Activated CD8-positive, alpha-beta memory T cell treated with anti-CD3 and anti-CD28 coated beads for 4 hours (primary cell): ENCODE measurements around the gene NCAPD2.

Experiments used
- DNase-seq, 2 donors: peaks; one replicate each; pipeline ENCODE4 v3.0.0-alpha.2; 2020; ENCODE audit warnings: low read depth in 2 of 2

The NCAPD2 gene

DNA sequence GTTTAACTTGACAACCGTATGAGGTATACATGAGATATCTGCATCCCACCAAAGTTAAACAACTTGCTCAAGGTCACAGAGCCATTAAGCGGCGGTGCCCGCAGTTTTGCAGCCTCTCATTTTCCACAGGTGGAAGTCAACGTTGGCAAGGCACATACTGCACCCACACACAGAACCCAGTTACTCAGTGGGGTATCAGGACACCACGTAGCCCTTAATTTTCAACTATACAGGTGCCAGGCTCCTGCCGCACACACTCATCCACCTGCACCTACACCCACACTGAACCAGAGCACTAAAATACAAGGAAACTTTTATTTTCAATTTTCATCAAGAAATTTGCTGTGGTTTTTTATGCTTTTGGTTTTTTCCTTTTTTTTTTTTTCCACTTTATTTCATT lies 75.9 kb downstream of the NCAPD2 start:
- DNase-seq: no peak

DNA sequence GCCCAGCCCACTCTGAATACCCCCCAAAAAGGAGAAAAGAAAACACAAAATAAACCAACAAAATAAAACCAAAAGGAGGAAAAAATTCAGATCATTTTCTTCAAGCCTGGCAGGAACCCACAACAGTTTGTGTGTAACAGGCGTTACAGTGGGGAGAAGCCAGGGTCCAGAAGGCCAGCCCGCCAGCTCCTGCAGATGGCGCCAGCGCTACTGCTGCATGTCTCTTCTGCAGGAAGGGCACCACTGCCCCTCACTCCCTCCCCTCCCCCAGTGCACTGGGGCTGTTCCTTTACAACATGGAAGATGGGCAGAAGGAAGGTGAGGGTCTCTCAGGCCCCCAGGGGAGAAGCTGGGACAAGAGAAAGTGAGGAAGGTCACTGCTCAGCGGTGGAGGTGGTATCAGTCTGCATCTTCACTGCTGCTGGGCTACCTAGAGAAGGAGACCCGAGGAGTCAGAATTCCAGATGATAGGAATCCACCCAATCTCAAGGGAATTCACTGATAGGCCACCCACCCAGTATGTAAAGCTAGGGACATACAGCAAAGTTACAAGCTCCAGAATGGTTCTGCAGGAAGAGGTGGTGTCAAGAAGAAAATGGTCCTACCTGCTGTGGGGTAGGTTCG lies 76.5 kb downstream of the NCAPD2 start:
- no peak for DNase-seq

GRCh38 chr12:6573001-6573400 lies 79.1 kb downstream of the NCAPD2 start:
- DNase-seq: no peak

- no peak for DNase-seq
These were observed 80.8 kb downstream of the NCAPD2 start for GRCh38 chr12:6574576-6575295.

GRCh38 chr12:6575648-6576047 lies 81.7 kb downstream of the NCAPD2 start:
- no peak for DNase-seq
